ENCODE results near the gene KDM2A.
"Not testable (repeated sequence)": the region's sequence is repeated elsewhere in the genome, so short reads cannot be mapped to it uniquely, and the experiment has no call there.

The KDM2A gene

GRCh38 chr11:67167091-67167490 is 48.0 kb downstream of the KDM2A start:
- no peak for DNase-seq

- no peak for DNase-seq
These were observed 48.7 kb downstream of the KDM2A start for GRCh38 chr11:67167719-67168118.

GRCh38 chr11:67168911-67169310 is 49.8 kb downstream of the KDM2A start:
- DNase-seq, result not testable (repeated sequence)

- DNase-seq, result no peak
These were observed 55.2 kb downstream of the KDM2A start for GRCh38 chr11:67174311-67174710.

GRCh38 chr11:67177399-67178281 is 58.6 kb downstream of the KDM2A start:
- DNase-seq, result no peak

GRCh38 chr11:67178421-67178820 is 59.4 kb downstream of the KDM2A start:
- no peak for DNase-seq

- DNase-seq, result no peak
These were observed 59.8 kb downstream of the KDM2A start for GRCh38 chr11:67178878-67179277.

- no peak for DNase-seq
These were observed 60.9 kb downstream of the KDM2A start for GRCh38 chr11:67179892-67180490.

- no peak for DNase-seq
These were observed 75.0 kb downstream of the KDM2A start for GRCh38 chr11:67194096-67194495.

- no peak for DNase-seq
These were observed 77.0 kb downstream of the KDM2A start for GRCh38 chr11:67195971-67196456.

- DNase-seq, result no peak
These were observed 78.5 kb downstream of the KDM2A start for GRCh38 chr11:67197606-67198005.

GRCh38 chr11:67198781-67199180 is 79.7 kb downstream of the KDM2A start:
- DNase-seq, result not testable (repeated sequence)

- DNase-seq, result no peak
These were observed 80.7 kb downstream of the KDM2A start for GRCh38 chr11:67199751-67200150.

GRCh38 chr11:67202028-67202427 is 83.0 kb downstream of the KDM2A start:
- DNase-seq, result no peak

GRCh38 chr11:67204822-67205221 is 85.8 kb downstream of the KDM2A start:
- no peak for DNase-seq

GRCh38 chr11:67209222-67209621 is 90.2 kb downstream of the KDM2A start:
- not testable (repeated sequence) for DNase-seq

- DNase-seq, result no peak
These were observed 92.8 kb downstream of the KDM2A start for GRCh38 chr11:67211656-67212436.

GRCh38 chr11:67213178-67213621 is 94.1 kb downstream of the KDM2A start:
- no peak for DNase-seq

GRCh38 chr11:67227726-67228125 is 108.7 kb downstream of the KDM2A start:
- DNase-seq, result no peak

GRCh38 chr11:67230406-67230805 is 111.3 kb downstream of the KDM2A start:
- DNase-seq, result no peak

- no peak for DNase-seq
These were observed 111.8 kb downstream of the KDM2A start for GRCh38 chr11:67230886-67231285.

All from anterior cingulate cortex (tissue), 58 donors.